GM13976 (cell line): ENCODE measurements around the gene ARHGAP45.

ENCODE experiments used
- DNase-seq: peaks from one replicate; pipeline ENCODE4 v3.0.0; 2012; ENCODE audit warnings: low spot score
- in situ Hi-C: fragments of 300-500 bp; cut with MboI; formaldehyde crosslinking; loops from one replicate; pipeline ENCODE4 v1.12.0; 2022; ENCODE audit warnings: low sequenced_read_pairs, mixed read lengths, inconsistent platforms; ENCODE audit not compliant: unreplicated experiment
- TF ChIP-seq, protein P1 (sequence below): IDR thresholded peaks from 2 replicates; pipeline ENCODE4 v1.5.1; 2012; ENCODE audit warnings: borderline replicate concordance, mild to moderate bottlenecking; ENCODE audit not compliant: insufficient read depth; ENCODE audit errors: extremely low read depth, missing control alignments, control extremely low read depth

Gene ARHGAP45

DNA sequence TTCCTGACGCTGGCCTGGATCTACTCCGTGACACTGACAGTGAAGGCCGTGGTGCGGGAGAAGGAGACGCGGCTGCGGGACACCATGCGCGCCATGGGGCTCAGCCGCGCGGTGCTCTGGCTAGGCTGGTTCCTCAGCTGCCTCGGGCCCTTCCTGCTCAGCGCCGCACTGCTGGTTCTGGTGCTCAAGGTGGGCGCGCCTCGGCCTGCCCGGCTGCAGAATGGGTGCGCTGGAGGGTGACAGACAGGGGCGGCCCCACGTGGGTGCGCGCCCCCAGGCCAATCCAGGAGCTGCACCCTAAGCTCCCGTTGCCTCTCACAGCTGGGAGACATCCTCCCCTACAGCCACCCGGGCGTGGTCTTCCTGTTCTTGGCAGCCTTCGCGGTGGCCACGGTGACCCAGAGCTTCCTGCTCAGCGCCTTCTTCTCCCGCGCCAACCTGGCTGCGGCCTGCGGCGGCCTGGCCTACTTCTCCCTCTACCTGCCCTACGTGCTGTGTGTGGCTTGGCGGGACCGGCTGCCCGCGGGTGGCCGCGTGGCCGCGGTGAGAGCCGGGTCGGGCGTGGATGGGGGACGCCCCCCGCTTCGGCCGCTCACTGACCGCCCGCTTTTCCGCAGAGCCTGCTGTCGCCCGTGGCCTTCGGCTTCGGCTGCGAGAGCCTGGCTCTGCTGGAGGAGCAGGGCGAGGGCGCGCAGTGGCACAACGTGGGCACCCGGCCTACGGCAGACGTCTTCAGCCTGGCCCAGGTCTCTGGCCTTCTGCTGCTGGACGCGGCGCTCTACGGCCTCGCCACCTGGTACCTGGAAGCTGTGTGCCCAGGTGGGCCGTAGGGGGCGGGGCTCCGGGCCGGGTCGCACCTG lies 19.9 kb upstream of the ARHGAP45 start:
- TF ChIP-seq, protein P1, sequence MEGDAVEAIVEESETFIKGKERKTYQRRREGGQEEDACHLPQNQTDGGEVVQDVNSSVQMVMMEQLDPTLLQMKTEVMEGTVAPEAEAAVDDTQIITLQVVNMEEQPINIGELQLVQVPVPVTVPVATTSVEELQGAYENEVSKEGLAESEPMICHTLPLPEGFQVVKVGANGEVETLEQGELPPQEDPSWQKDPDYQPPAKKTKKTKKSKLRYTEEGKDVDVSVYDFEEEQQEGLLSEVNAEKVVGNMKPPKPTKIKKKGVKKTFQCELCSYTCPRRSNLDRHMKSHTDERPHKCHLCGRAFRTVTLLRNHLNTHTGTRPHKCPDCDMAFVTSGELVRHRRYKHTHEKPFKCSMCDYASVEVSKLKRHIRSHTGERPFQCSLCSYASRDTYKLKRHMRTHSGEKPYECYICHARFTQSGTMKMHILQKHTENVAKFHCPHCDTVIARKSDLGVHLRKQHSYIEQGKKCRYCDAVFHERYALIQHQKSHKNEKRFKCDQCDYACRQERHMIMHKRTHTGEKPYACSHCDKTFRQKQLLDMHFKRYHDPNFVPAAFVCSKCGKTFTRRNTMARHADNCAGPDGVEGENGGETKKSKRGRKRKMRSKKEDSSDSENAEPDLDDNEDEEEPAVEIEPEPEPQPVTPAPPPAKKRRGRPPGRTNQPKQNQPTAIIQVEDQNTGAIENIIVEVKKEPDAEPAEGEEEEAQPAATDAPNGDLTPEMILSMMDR: no peak
- DNase-seq: no peak
- in situ Hi-C loops: no loop called here

DNA sequence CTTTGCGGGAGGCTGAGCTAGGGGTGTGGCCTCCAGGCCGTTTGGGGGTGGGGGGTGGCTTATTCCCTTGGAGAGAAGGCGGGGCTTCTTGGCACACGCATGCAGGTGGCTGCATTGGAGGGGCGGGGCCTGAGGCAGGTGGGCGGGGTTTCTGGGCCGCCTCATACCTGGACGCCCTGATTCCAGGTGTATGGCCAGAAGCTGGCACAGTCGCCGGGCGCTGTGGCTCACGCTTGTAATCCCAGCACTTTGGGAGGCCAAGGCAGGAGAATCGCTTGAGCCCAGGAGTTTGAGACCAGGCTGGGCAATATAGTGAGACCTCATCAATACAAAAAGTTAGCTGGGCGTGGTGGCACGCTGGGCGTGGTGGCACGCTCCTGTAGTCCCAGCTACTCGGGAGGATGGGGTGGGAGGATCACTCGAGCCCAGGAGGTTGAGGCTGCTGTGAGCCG lies 19.2 kb upstream of the ARHGAP45 start:
- no peak for DNase-seq
- in situ Hi-C loops: no loop called here
- TF ChIP-seq, protein P1: no peak

DNA sequence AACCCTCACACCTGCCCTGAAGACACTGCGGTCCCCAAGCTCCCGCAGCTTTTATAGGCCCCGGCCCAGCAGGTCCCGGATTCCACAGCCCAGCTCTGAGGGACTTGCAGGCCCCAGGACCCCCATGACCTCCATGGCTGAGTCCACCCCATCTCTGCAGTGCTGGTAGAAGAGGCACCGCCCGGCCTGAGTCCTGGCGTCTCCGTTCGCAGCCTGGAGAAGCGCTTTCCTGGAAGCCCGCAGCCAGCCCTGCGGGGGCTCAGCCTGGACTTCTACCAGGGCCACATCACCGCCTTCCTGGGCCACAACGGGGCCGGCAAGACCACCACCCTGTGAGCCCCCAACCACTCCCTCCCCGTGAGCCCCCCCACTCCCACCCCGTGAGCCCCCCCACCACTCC lies 17.9 kb upstream of the ARHGAP45 start:
- in situ Hi-C loops: no loop called here
- TF ChIP-seq, protein P1: no peak
- DNase-seq: no peak

DNA sequence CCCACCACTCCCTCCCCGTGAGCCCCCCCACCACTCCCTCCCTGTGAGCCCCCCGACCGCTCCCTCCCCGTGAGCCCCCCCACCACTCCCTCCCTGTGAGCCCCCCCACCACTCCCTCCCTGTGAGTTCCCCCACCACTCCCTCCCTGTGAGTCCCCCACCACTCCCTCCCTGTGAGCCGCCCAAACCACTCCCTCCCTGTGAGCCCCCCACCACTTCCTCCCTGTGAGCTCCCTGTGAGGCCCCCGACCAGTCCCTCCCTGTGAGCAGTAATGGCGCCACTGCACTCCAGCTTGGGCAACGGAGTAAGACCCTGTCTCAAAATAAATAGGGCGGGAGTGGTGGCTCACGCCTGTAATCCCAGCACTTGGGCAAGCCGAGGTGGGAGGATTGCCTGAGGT lies 17.2 kb upstream of the ARHGAP45 start:
- TF ChIP-seq, protein P1: no peak
- DNase-seq: no peak
- in situ Hi-C loops: no loop called here

DNA sequence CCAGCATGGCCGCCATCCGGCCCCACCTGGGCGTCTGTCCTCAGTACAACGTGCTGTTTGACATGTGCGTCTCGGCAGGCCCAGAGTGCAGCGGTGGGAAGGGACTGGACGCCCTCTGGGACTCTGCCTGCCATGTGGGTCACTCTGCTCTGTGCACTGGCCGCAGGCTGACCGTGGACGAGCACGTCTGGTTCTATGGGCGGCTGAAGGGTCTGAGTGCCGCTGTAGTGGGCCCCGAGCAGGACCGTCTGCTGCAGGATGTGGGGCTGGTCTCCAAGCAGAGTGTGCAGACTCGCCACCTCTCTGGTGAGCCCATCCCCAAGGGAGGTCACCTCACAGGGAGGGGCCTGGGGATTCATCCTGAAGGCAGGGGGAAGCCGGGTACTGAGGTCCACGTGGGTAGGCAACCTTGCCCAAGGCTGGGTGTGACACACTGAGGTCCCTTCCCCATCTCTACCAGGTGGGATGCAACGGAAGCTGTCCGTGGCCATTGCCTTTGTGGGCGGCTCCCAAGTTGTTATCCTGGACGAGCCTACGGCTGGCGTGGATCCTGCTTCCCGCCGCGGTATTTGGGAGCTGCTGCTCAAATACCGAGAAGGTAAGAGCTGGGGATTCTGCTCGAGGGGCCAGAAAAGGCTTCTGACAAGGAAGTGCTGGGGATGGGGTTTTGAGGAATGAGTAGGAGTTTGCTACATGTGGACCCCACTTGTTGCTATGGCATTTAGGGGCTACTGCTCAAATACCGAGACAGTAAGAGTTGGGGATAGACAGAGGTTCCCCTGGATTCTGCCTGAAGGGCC lies 15.8 kb upstream of the ARHGAP45 start:
- DNase-seq: no peak
- in situ Hi-C loops: no loop called here
- TF ChIP-seq, protein P1: no peak

DNA sequence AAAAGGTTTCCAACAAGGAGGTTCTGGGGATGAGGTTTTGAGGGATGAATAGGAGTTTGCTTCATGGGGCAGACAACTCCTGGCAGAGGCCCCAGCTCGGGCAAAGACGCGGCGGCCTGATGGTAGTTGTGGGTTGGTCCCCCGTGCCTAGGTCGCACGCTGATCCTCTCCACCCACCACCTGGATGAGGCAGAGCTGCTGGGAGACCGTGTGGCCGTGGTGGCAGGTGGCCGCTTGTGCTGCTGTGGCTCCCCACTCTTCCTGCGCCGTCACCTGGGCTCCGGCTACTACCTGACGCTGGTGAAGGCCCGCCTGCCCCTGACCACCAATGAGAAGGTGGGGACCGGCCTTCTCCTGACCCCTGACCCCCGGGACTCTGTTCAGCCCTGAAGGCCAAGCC lies 15.2 kb upstream of the ARHGAP45 start:
- DNase-seq: no peak
- in situ Hi-C loops: no loop called here
- TF ChIP-seq, protein P1: no peak
